ENCODE data around the gene RPL35.
A peak's percentile ranks its signal among the peaks of the same experiment; 100 is the strongest.
"Not testable (repeated sequence)": the region's sequence is repeated elsewhere in the genome, so short reads cannot be mapped to it uniquely, and the experiment has no call there.

The RPL35 gene

GRCh38 chr9:124852121-124852828, 9.5 kb downstream of the RPL35 start:
- no peak for DNase-seq

DNA sequence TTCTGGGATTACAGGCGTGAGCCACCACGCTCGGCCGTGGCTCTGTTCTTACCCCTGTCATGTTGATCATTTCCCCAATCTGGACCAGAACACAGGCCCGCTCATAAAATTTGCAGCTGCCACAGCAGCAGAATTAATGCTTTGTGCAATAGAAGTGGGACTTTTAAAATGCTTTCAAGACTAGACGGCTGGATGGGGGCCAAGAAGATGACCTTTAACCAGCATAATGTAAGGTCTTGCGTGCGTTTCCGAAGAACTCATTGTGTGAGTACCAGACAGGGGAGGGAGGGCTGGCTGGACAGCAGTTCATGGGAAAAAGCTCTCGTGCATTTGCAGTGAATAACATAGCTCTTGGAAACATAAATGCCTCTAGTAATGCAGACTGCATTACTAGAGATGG, 12.0 kb downstream of the RPL35 start:
- no peak for DNase-seq

DNA sequence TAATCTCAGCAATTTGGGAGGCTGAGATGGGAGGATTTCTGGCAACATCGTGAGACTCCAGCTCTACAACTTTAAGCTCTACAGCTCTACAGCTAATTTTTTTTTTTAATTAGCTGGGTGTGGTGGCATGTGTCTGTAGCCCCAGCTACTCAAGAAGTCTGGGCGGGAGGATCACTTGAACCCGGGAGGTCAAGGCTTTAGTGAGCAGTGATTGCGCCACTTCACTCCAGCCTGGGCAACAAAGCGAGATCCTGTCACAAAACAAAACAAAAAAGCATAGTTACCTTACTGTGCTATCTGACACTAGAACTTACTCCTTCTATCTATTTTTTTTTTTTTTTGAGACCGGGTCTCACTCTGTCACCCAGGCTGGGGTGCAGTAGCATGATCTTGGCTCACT, 14.8 kb downstream of the RPL35 start:
- DNase-seq: no peak

DNA sequence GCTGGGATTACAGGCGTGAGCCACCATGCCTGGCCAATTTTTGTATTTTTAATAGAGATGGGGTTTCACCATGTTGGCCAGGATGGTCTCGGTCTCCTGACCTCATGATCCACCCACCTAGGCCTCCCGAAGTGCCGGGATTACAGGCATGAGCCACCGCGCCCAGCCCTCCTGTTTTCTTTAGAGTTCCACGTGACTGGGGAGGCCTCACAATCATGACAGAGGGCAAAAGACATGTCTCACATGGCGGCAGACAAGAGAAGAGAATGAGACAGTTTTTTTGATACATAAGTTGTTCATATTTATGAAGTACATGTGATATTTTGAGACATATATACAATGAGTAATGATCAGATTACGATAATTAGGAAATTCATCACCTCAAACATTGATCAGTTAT, 15.3 kb downstream of the RPL35 start:
- not testable (repeated sequence) for DNase-seq

DNA sequence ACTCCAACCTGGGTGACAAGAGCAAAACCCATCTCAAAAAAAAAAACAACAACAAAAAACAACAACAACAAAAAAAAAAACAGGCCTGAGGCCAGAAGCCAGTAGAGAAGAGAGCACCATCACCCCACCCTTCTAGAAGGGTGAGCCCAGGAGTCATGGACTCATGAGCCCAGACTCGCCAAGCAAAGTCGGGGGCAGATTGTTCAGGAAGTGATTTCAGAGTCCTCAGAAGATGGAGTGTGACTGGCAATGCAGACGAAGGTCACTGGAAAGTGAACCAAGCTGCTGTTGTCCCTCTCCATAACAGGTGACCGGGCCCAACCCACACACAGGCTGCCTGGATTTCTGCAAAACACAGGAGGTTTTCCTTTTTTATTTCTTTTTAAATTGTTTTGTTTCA, 17.5 kb downstream of the RPL35 start:
- no peak for DNase-seq

- no peak for DNase-seq
Observed at GRCh38 chr9:124843456-124844034, 18.2 kb downstream of the RPL35 start.

DNA sequence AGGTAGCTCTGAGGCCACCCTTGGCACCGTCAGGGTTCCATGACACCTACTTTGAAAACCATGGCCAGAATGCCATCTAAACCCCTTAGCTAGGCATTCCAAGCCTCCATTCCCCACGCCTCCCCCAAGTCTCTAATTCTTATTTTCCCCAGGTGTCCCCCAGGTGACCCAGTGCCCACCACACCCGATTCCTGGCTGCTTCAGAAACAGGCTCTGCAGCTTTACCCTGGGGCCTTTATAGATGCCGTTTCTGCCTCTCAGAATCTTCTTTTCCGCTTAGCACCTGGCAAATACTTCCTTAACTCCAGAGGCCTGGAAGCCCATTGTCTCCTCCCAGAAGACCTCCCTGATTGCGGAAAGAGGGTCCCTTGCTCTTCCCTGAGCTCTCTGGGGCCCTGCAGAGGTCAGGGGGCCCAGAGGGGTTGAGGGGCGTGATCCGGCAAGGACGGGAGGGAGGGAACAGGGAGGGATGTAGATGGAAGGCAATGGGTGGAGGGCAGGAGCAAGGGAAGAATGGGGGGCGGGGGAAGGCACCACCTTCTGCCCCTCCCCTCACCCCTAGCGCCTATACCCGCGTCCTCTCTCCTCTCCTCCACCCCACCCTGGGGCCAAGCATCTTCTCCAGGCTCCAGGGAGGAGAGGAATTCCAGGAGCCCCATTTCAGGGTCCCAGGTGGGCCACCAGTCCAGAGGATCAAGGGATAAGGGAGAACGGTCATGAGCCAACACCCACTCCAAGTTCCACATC, 20.5 kb downstream of the RPL35 start:
- no peak for DNase-seq

DNA sequence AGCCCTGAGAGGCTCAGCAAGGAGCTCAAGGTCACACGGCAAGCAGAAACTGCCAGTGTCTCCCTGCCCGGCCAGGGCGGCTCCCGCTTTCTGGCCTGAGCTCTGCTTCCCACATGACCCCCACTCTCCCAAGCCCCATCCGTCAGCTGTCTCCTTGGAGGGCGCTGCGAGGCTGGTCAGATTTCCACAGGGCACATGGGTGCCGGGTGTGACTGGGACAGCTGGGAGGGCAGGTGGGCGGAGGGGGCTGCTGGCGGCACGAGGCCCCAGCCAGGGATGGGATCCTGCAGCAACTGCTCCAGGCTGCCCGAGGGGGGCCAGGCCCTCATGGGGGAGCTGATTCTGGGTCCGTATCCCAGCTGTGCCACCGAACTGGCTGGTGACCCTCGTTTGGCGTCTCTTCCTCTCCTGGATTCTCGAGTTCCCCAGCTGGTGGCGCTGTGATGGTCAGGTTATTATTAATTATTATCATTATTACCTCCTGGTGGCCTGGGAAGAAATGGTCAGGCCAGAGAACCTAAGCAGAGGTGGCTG, 21.4 kb downstream of the RPL35 start:
- DNase-seq: no peak

DNA sequence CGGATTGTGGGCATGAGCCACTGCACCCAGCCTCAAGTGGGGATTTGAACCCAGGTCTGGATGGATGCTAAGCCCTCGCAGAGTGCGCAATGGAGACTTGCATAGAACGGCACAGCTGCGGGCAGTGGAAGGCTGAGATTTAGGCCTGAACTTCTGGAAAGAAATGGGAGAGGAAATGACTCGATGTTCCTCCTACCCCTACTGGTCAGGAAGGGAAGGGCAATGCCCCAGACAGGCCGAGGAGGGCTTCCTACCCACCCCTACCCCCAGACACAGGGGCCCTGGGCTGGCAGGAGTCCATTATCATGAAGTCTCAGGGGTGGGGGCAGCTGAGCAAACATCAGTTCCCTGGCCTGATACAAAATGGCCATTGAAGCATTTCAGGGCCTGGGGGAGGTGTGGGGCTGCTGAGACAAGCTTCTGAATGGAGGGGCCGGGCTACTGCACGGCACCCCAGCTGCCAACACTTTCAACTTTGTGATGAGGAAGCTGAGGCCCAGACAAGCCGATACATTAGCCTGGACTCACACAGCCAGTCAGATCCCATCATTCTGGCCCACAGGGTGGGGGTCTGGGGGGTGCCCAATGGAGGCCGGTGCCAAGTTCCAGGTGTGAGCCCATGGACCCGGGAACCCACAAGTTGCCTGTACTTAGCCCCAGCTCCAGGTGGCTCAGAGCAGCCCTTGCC, 22.0 kb downstream of the RPL35 start:
- no peak for DNase-seq

DNA sequence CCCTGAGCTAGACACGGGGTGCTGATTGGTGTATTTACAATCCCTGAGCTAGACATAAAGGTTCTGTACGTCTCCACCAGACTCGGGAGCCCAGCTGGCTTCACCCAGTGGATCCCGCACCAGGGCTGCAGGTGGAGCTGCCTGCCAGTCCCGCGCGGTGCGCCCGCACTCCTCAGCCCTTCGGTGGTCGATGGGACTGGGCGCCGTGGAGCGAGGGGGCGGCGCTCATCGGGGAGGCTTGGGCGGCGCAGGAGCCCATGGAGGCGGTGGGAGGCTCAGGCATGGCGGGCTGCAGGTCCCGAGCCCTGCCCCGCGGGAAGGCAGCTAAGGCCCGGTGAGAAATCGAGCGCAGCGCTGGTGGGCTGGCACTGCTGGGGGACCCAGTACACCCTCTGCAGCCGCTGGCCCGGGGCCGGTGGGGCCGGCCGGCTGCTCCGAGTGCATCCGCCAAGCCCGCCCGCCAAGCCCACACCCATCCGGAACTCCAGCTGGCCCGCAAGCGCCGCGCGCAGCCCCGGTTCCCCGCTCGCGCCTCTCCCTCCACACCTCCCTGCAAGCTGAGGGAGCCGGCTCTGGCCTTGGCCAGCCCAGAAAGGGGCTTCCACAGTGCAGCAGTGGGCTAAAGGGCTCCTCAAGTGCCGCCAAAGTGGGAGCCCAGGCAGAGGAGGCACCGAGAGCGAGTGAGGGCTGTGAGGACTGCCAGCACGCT, 23.0 kb downstream of the RPL35 start:
- DNase-seq: not testable (repeated sequence)

DNA sequence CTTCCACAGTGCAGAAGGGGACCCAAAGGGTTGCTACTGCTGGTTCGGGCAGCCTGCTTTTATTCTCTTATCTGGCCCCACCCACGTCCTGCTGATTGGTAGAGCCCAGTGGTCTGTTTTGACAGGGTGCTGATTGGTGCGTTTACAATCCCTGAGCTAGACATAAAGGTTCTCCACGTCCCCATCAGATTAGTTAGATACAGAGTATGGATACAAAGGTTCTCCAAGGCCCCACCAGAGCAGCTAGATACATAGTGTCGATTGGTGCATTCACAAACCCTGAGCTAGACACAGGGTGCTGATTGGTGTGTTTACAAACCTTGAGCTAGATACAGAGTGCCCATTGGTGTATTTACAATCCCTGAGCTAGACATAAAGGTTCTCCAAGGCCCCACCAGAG, 23.6 kb downstream of the RPL35 start:
- DNase-seq: not testable (repeated sequence)

DNA sequence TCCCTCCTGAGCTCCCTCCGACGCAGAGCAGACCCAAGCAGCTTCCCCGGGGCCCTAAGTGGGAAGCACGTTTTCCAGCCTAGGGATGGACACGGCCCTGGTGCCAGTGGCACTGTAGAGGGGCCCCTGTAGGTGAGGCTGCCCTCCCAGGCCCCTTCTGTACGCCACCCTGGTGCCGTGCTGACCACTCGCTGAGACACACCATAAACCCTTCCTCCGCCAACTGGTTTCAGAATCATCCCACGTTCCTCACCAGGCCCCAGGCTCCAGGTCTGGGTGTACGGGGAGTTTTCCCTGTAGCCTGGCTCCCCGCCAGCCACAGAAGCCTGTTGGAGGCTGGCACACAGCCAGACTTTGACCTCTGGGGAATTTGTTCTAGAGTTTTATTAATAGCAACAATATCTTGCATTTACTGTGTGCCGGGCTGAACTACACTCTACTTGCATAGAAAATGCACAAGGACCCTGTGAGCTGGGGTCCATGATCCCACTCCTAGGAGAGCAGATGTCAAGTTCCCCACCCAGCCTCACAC, 26.7 kb downstream of the RPL35 start:
- no peak for DNase-seq

GRCh38 chr9:124834591-124834990, 27.2 kb downstream of the RPL35 start:
- DNase-seq: no peak

DNA sequence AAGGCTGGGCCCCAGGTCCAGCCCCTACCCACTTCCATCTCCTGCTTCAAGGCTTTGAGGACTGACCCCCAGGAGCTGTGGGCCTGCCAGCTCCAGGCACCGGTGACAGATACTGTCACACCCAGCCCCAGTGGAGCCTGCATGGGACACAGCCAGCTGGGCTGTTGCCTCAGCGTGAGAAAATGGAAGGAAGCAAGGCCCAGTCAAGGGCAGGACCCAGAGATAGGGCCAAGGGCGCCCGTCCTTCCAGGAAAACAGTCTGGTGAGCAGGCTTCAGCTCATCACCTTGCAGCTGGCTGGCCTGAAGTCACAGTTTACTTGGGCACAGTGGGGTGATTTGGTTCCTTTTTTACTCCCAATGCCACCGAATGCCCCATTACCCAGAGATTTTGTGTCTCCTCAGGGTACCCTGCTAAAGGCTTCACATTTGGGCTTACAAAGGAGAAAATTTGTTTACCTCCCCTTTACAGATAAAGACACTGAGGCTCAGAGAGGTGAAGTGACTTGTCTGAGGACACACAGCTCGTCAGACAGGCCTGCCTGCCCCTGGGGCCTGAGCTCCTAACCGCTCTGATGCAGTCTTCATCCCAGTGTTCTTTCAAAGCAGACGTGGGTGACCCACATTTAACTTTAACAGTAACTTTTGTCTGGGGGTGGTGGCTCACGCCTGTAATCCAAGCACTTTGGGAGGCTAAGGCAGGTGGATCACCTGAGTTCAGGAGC, 30.0 kb downstream of the RPL35 start:
- DNase-seq: no peak

GRCh38 chr9:124830593-124830992, 31.2 kb downstream of the RPL35 start:
- DNase-seq: no peak

DNA sequence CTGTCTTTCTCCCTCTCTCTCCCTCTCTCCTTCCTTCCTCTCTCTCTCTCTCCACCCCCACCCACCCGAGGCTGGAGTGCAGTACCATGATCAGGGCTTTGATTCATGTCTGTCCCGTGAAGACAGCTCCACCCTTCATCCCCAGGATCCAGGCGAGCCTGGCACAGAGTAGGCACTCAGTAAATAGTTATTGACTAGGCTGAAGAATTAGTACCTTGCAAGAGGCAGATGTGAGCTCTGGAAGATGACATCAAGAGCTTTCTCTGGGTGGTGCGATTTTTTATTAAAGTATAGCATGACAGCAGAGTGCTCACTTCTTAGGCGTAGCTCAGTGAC, 32.5 kb downstream of the RPL35 start:
- no peak for DNase-seq

DNA sequence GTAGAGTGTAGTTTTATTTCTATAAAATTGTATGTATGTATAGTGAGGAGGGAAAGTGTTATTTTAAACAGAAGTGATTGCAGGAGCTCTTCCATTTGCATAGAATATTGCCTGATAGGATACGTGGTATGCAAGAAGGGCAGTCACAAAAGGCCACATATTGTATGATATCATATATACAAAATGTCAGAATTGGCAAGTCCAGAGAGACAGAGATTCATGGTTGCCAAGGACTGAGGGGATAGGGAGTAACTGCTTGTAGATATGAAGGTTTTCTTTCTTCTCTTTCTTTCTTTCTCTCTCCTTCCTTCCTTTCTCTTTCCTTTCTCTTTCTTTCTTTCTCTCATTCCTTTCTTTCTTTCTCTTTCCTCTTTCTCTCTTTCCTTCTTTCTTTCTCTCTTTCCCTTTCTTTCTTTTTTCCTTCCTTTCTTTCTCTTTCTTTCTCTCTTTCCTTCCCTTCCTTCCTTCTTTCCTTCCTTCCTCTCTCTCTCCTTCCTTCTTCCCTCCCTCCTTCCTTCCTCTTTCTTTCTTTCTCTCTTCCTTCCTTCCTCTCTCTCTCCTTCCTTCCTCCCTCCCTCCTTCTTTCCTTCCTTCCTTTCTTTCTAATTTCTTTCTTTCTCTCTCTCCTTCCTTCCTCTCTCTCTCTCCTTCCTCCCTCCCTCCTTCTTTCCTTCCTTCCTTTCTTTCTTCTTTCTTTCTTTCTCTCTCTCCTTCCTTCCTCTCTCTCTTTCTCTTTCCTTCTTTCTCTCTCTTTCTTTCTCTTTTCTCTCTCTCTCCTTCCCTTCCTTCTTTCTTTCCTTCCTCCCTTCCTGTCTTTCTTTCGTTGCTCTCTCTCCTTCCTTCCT, 33.0 kb downstream of the RPL35 start:
- no peak for DNase-seq

DNA sequence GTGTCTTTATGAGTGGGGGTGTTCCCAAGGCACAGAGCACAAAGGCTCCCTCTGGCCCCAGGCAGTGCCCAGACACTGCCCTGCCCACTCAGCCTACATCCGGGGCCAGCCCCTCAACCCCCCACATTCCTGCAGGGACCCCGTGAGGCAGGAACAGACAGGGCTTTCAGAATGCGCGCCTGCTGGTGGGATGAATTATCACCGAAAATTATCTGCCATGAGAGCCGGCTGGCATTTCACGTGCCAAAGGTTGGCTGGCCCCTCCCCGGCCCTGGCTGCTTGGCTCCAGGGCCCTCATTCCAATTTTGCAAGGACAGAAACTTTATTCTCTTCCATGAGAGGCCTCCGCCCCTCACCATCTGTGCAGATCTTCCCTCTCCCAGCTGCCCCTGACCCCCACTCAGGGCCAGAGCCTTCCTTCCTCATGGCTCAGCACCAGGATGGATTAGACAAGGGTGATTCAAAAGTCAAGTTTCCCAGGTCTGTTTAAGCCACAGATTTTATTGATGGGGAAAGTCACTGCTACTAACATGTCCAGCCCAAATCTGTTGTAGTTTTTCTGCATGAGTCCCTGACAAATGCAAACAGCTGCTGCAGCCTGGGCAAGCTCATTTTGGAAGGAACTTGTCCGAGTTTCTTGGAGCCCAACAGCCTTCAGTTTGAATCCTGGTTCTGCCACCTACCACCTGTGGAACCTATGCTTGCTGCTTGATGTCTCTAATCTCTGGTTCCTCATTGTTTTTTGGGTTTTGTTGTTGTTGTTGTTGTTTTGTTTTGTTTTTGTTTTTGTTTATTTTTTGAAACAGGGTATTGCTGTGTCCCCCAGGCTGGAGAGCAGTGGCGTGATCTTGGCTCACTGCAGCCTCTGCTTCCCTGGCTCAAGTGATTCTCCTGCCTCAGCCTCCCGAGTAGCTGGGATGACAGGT, 40.8 kb downstream of the RPL35 start:
- no peak for DNase-seq

GRCh38 chr9:124818431-124819281, 43.1 kb downstream of the RPL35 start:
- peak; percentile 44 for DNase-seq
